SW 1271 (cell line): ENCODE data around the gene CD34.

Source experiments
- DNase-seq, 2 experiments: peaks; one replicate each; lab custom pipeline; 2025; lab: John Stamatoyannopoulos, UW

Gene CD34

DNA sequence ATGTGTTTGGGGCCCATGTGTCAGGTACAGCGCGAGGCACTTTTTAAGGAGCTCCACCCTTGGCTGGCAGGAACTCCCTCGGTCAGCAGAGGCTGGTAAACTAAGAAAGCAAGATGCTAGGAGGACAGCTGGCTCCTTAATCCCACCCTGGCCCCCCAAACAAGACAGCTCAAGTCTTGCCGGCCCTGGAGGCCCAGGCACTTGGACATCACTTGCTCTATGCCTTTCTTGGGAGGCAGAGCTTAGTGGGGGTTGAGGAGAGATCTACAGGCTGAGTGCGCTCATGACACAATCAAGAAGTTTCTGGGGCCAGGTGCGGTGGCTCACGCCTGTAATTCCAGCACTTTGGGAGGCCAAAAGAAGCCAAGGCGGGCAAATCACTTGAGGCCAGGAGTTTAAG is 78.1 kb downstream of the CD34 start:
- no peak for DNase-seq

DNA sequence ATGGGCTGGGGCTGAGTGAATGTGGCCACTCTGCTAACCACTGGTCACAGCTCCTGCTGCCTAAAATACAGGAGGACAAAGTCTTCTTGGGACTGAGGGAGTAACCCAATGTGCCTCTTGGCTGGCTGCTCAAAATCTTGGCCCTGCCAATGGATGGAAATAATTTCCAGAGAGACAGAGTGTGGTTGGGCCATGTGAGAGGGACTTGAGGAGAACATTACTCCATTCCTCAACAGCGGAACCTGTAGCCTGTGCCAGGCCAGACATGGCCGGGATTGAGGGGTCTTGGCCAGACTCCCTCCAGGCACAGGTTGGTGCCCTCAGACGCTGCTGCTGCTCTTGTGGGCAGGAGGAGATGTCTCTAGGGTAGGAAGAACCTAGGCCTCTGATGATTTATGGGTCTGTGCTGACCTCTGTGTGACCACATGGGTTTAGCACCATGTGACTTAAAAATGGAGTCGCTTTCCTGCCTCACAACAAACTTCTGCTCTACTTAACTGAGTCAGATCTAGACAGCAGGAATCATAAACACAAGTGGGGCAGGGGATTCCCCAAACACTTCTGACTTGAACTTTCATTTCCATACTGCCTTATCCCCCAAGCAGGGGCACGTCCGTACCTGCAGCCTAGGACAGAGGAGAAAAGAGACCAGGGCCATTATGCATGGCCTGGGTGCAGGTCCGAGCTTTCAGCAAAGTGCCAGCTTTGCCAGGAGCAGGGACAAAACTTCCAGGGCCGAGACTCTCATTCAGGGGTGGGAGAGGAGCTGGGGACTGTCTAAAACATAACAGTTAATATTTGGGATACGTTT is 79.2 kb downstream of the CD34 start:
- DNase-seq: no peak
